GM18517 (cell line): ENCODE measurements around the gene SEMA6D.

Source experiments
- ATAC-seq: cut with Tn5 transposase; IDR thresholded peaks from one replicate; pipeline ENCODE4 v1.9.1; 2021; ENCODE audit warnings: mild to moderate bottlenecking, moderate library complexity; ENCODE audit not compliant: unreplicated experiment

The SEMA6D gene, protein sequence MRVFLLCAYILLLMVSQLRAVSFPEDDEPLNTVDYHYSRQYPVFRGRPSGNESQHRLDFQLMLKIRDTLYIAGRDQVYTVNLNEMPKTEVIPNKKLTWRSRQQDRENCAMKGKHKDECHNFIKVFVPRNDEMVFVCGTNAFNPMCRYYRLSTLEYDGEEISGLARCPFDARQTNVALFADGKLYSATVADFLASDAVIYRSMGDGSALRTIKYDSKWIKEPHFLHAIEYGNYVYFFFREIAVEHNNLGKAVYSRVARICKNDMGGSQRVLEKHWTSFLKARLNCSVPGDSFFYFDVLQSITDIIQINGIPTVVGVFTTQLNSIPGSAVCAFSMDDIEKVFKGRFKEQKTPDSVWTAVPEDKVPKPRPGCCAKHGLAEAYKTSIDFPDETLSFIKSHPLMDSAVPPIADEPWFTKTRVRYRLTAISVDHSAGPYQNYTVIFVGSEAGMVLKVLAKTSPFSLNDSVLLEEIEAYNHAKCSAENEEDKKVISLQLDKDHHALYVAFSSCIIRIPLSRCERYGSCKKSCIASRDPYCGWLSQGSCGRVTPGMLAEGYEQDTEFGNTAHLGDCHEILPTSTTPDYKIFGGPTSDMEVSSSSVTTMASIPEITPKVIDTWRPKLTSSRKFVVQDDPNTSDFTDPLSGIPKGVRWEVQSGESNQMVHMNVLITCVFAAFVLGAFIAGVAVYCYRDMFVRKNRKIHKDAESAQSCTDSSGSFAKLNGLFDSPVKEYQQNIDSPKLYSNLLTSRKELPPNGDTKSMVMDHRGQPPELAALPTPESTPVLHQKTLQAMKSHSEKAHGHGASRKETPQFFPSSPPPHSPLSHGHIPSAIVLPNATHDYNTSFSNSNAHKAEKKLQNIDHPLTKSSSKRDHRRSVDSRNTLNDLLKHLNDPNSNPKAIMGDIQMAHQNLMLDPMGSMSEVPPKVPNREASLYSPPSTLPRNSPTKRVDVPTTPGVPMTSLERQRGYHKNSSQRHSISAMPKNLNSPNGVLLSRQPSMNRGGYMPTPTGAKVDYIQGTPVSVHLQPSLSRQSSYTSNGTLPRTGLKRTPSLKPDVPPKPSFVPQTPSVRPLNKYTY

DNA sequence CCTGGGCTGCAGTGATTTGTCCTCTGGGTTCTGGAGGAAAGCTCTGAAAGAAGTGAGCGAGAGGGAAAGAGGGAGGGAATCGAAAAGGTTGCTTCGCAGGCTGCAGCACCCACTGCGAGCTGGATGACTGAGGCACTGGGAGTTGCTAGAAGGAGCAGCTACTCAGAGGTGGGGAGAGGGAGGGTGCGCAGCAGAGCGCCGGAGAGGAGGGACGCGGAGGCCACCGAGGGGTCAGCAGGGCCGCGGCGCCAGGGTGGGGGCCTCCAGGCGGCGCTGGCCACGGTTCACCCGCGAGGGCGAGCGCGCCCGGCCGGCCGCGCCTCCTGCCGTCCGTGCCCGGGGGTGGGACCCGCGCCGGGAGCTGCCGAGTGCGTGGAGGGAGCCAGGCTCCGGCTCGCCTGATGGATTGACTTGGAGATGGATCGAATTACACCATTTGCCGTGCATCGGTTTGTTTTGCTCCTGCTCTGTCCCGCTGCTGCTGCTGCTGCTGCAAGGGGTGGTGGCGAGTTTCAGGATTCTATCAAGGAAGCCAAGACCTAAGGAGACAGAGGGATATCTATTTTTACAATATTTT lies at the start of gene SEMA6D:
Gene SEMA6D, plus strand, starts transcription at position 470 of the 577 bp plus-strand sequence. CDS start 42,294 bp downstream, outside the sequence.
- no peak for ATAC-seq

DNA sequence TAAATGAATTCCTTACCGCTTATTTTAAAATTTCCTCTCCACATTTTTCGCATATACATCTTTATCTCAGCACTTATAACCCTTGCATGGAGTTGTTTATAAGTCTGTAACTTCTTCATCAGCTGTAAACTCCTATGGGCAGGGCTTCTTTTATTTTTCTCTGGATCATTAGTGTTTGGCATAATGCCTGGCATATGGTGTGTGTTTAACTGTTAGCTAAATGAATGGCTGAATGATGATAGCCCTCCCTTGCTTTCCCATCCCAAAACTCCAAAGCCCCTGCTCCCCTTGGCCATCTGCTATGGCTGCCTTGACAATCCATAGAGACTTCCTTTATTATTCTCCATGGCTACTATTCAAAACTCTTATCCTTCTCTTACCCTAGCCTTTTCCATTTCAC lies 48.1 kb upstream of the SEMA6D start:
- ATAC-seq = no peak

DNA sequence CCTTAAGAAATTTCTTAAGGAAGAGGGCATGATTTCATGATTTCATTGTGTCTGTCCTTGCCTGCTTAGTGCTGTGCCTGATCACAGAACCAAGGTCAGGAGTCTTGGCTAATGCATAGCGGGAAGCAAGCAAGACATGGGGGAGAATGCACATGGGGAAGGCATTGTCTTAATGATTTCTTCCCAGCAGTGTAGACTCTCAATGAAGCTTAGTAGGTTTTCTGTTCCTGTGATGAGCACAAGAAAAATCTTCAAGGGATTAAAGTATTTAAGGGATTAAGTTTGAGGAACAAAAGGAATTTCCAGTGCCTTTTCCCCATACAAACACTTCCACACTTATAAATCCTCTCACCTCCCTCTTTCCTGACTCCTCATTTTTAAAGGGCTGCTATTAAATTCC lies 46.9 kb upstream of the SEMA6D start:
- no peak for ATAC-seq

- ATAC-seq = no peak
Observed at GRCh38 chr15:47673232-47673761, 44.0 kb upstream of the SEMA6D start.

DNA sequence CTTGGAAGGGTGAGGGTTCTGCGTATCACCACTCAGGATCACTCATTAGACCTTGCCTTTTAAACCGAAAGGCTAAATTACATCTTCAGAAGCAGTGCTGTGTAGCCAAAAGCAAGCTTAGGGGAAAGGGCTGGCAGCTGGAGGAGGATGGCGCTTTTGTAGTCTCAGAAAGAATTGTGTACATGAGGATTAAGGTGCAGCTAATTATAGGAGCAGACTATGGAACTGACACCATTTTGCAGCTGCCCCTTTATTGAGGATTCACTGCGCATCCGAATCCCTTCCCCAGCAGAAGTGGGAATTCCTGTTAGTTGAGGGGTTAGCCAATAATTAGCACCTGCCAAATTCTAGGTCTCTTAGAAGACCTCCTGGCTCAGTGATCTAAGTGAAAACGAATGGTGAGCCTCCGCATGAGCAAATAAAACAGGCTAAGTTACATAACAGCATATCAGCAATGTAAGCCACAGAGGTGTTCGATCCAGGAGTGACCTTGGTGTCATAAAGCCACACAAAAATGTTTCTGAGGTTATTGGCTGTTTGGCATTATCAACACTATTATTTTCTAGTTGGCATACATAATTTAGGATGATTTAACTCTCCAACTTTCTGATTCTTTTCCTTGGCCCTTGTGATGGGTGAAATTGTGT lies 42.6 kb upstream of the SEMA6D start:
- no peak for ATAC-seq

GRCh38 chr15:47675735-47676134 lies 41.6 kb upstream of the SEMA6D start:
- no peak for ATAC-seq

DNA sequence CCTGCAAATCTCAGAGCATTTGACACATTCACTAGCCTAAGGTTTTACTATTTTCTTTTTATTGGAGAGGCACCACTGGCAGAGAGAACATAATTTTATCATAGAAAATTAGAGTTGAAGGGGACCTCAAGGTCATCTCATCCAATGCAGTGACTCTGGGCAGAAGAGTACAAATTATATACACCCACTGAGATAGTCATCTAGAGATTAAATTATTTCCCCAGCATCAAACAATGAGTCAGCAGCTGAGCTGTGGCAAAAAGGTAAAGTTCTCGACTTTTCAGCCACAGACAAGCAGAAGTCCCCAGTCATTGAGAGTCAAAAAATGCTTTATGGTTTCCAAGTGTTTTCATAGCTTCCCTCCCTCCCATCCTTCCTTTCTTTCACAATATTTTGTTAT lies 39.3 kb upstream of the SEMA6D start:
- no peak for ATAC-seq

DNA sequence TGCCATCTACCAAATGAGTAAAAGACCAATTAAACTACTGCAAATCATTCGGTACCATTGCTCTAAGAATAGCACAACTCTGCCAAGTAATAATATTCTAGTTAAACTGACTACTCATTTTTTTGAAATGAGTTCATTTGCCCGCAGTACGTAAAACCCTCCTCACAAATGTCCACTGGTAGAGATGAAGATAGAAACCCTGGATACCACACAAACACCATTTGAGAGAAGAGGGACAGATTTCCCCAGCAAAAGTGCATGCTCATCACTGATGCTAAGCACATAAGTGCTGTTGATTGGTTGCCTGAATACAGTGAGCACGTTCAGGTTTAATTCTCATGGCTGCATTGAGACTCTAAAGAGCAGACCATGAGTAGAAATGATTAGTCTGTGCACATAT lies 34.6 kb upstream of the SEMA6D start:
- ATAC-seq = no peak

DNA sequence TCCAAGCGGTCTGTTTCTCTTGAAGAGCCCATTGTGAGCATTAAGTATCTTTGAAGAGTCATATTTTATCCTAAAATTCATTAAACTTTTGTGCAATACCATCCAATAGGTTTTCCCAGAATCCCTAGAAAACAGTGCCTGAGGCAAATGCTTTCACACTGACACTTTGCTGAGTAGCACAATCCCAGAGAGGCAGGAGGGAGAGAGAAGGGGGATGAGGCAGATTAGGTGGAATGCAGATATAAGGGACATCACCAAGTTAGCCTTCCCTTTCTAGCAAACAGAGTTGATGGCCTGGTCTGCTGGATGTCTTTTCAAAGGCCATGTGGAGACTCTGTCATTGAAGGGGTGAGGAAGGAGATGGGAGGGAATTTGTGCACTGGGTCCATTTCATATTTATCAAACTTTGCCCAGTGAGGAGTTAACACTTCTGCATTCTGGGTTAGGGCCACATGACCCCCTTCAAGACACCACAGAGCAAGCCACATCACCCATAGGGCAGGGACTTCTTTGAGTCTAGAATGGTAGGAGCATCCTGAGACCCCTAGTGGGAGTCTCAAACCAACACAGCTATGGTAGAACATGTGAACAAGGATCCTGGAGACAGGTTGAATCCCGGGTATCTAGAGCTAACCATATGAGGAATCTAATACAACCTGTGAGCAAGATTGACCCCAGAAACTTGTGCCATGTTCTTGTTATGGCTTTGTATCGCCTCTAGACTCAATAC lies 32.0 kb upstream of the SEMA6D start:
- ATAC-seq = no peak

GRCh38 chr15:47688573-47689086 lies 28.7 kb upstream of the SEMA6D start:
- no peak for ATAC-seq

DNA sequence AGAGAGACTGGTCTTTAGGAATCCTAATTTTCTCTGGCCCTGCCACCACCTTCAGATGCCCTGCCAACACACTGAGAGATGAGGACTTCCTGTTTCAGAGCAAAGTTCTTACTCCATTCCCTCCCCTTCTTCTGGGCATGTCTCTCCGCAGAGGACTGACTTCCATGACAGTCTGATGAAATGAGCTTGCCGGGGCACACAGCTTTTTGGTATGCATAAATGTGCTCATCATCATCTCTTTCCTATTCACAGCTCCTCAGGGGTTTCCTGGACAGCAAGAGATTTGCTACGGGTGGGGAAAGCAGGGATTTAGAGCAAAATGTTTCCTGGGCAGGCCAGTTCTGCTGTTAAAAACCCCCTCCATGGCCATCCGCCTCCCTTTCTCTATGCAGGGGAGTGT lies 27.6 kb upstream of the SEMA6D start:
- ATAC-seq = no peak

DNA sequence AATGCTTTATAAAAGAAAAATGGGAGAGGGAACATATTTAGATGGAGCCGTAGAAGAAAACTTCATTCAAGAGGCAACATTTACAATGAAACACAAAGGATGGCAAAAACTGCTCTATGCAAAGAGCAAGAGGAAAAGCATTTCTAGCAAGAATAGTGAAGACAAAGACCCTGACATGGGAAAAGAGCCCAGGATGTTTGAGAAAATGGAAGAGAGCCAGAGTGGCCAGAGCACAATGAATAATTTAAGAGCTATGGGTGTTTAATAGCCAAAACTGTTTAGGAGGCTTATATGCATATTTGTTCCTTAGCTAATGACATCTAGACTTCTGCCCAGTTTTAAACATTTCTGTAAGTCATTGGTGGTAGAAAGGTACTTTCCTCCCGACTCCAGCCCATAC lies 25.4 kb upstream of the SEMA6D start:
- ATAC-seq = no peak

DNA sequence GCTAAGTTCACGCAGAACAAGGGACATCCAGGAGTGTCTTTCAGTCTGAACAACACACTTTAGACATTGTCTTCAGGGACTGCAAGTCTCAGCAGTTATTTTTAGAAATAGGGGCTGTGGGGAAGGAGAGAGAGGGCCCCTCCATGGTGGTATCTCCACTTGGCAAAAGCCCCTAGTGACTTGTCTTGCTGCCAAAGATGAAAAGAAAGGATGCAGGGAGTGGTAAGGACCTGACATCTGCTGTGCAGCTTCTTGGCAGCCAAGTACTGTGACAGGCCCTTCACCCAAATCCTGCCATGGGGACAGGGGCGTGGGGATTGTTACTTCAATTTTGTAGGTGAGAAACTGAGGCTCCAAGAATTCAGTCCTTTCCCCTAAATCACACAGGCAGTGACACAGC lies 21.0 kb upstream of the SEMA6D start:
- ATAC-seq = no peak

GRCh38 chr15:47705281-47705997 lies 11.9 kb upstream of the SEMA6D start:
- ATAC-seq = no peak

- no peak for ATAC-seq
Observed at GRCh38 chr15:47707391-47707790, 9.9 kb upstream of the SEMA6D start.

- no peak for ATAC-seq
Observed at GRCh38 chr15:47708161-47708980, 8.9 kb upstream of the SEMA6D start.

- no peak for ATAC-seq
Observed at GRCh38 chr15:47711655-47712054, 5.7 kb upstream of the SEMA6D start.

GRCh38 chr15:47715402-47715801 lies 1.9 kb upstream of the SEMA6D start:
- no peak for ATAC-seq
